ENCODE measurements around the gene PDILT.

The PDILT gene

GRCh38 chr16:20409398-20410120, 5.0 kb upstream of the PDILT start, which contains the start of gene ACSM5:
Gene ACSM5, plus strand, starts transcription at chr16:20409534. Its CDS starts 1,951 bp downstream, at chr16:20411485.
- in situ Hi-C loops (cut with MboI; ENCODE audit: low sequenced_read_pairs), result no loop called here

GRCh38 chr16:20402651-20403050, 1.9 kb downstream of the PDILT start:
- in situ Hi-C loops (cut with MboI; ENCODE audit: low sequenced_read_pairs), result no loop called here

GRCh38 chr16:20401475-20402016, 3.0 kb downstream of the PDILT start:
- in situ Hi-C loops (cut with MboI; ENCODE audit: low sequenced_read_pairs), result no loop called here

- in situ Hi-C loops (cut with MboI; ENCODE audit: low sequenced_read_pairs), result no loop called here
Observed at GRCh38 chr16:20401066-20401465, 3.5 kb downstream of the PDILT start.

- in situ Hi-C loops (cut with MboI; ENCODE audit: low sequenced_read_pairs), result no loop called here
Observed at GRCh38 chr16:20399185-20399584, 5.4 kb downstream of the PDILT start.

GRCh38 chr16:20398603-20399002, 5.9 kb downstream of the PDILT start:
- in situ Hi-C loops (cut with MboI; ENCODE audit: low sequenced_read_pairs), result no loop called here

GRCh38 chr16:20397468-20398074, 7.0 kb downstream of the PDILT start:
- in situ Hi-C loops (cut with MboI; ENCODE audit: low sequenced_read_pairs), result no loop called here

- in situ Hi-C loops (cut with MboI; ENCODE audit: low sequenced_read_pairs), result no loop called here
Observed at GRCh38 chr16:20396846-20397467, 7.6 kb downstream of the PDILT start.

- in situ Hi-C loops (cut with MboI; ENCODE audit: low sequenced_read_pairs), result no loop called here
Observed at GRCh38 chr16:20395946-20396345, 8.6 kb downstream of the PDILT start.

- in situ Hi-C loops (cut with MboI; ENCODE audit: low sequenced_read_pairs), result no loop called here
Observed at GRCh38 chr16:20393801-20394577, 10.5 kb downstream of the PDILT start.

GRCh38 chr16:20391045-20391444, 13.5 kb downstream of the PDILT start:
- in situ Hi-C loops (cut with MboI; ENCODE audit: low sequenced_read_pairs), result no loop called here

GRCh38 chr16:20388854-20389253, 15.7 kb downstream of the PDILT start:
- in situ Hi-C loops (cut with MboI; ENCODE audit: low sequenced_read_pairs), result loop anchor here (10.0 kb wide), 1 partner anchor 484 kb away; no protein-coding TSS in a partner anchor

GRCh38 chr16:20387978-20388377, 16.6 kb downstream of the PDILT start:
- in situ Hi-C loops (cut with MboI; ENCODE audit: low sequenced_read_pairs), result loop anchor here (10.0 kb wide), 1 partner anchor 483 kb away; no protein-coding TSS in a partner anchor

- in situ Hi-C loops (cut with MboI; ENCODE audit: low sequenced_read_pairs), result loop anchor here (10.0 kb wide), 1 partner anchor 481 kb away; no protein-coding TSS in a partner anchor
Observed at GRCh38 chr16:20385844-20386832, 18.4 kb downstream of the PDILT start.

- in situ Hi-C loops (cut with MboI; ENCODE audit: low sequenced_read_pairs), result loop anchor here (10.0 kb wide), 1 partner anchor 479 kb away; no protein-coding TSS in a partner anchor
Observed at GRCh38 chr16:20383106-20384029, 21.2 kb downstream of the PDILT start.

- in situ Hi-C loops (cut with MboI; ENCODE audit: low sequenced_read_pairs), result loop anchor here (10.0 kb wide), 1 partner anchor 478 kb away; no protein-coding TSS in a partner anchor
Observed at GRCh38 chr16:20382202-20382948, 22.2 kb downstream of the PDILT start.

- in situ Hi-C loops (cut with MboI; ENCODE audit: low sequenced_read_pairs), result loop anchor here (10.0 kb wide), 1 partner anchor 476 kb away; no protein-coding TSS in a partner anchor
Observed at GRCh38 chr16:20380782-20381181, 23.8 kb downstream of the PDILT start.

GRCh38 chr16:20377181-20377580, 27.4 kb downstream of the PDILT start:
- in situ Hi-C loops (cut with MboI; ENCODE audit: low sequenced_read_pairs), result no loop called here
